Stimulated activated CD4-positive, alpha-beta T cell treated with anti-CD3 and anti-CD28 coated beads, TNF-alpha, amount 100 ng/mL, for 24 hours (primary cell): ENCODE measurements around the gene MORN1.

Experiments
- DNase-seq, 3 experiments: peaks; one replicate each; pipeline ENCODE4 v3.0.0-alpha.2; 2020; ENCODE audit warnings: low read depth in 3 of 3

Gene MORN1

GRCh38 chr1:2419416-2419815, 28.1 kb upstream of the MORN1 start:
- no peak for DNase-seq

- DNase-seq: no peak
Measured at GRCh38 chr1:2418791-2419320, 27.5 kb upstream of the MORN1 start.

- no peak for DNase-seq
Measured at GRCh38 chr1:2417833-2418225, 26.5 kb upstream of the MORN1 start.

- no peak for DNase-seq
Measured at GRCh38 chr1:2417083-2417832, 25.9 kb upstream of the MORN1 start.

GRCh38 chr1:2416403-2416802, 25.0 kb upstream of the MORN1 start:
- DNase-seq: peak in 1 of 3 experiments; percentile 37

- peak; percentile 24 to 48 (median 26) for DNase-seq
Measured at GRCh38 chr1:2415801-2416208, 24.5 kb upstream of the MORN1 start.

GRCh38 chr1:2415337-2415736, 24.0 kb upstream of the MORN1 start:
- DNase-seq: no peak

GRCh38 chr1:2414297-2414958, 23.1 kb upstream of the MORN1 start:
- DNase-seq: peak; percentile 56 to 78 (median 66)

GRCh38 chr1:2413495-2414296, 22.3 kb upstream of the MORN1 start:
- DNase-seq: peak in 1 of 3 experiments; percentile 29

GRCh38 chr1:2412773-2413494, 21.6 kb upstream of the MORN1 start:
- DNase-seq: peak in 1 of 3 experiments; percentile 29

GRCh38 chr1:2412395-2412772, 21.0 kb upstream of the MORN1 start, which contains the start of gene PEX10:
Gene PEX10 (minus strand): TSS chr1:2412564. CDS start chr1:2412502, 62 bp downstream.
- peak; percentile 98 to 99 (median 99) for DNase-seq

GRCh38 chr1:2411801-2412394, 20.5 kb upstream of the MORN1 start:
- DNase-seq: peak in 1 of 3 experiments; percentile 34

GRCh38 chr1:2409745-2410144, 18.4 kb upstream of the MORN1 start:
- no peak for DNase-seq

GRCh38 chr1:2408859-2409276, 17.5 kb upstream of the MORN1 start:
- no peak for DNase-seq

- no peak for DNase-seq
Measured at GRCh38 chr1:2408456-2408855, 17.1 kb upstream of the MORN1 start.

- DNase-seq: no peak
Measured at GRCh38 chr1:2407991-2408275, 16.6 kb upstream of the MORN1 start.

GRCh38 chr1:2407166-2407990, 16.0 kb upstream of the MORN1 start:
- no peak for DNase-seq

- DNase-seq: no peak
Measured at GRCh38 chr1:2406451-2407041, 15.2 kb upstream of the MORN1 start.

GRCh38 chr1:2405588-2406295, 14.4 kb upstream of the MORN1 start:
- no peak for DNase-seq
